Nephron (organoid): ENCODE data around the gene PRL.

Experiments
- H3K27ac Mint-ChIP-seq, 3 experiments: 2 replicates each; pipeline ENCODE4 v1.8.0; 2020; ENCODE audit warnings: mixed read lengths in 3 of 3, mild to moderate bottlenecking in 2 of 3, moderate library complexity in 1 of 3
- H3K27me3 Mint-ChIP-seq: 2 replicates; pipeline ENCODE4 v1.8.0; 2021; ENCODE audit warnings: low read depth, mild to moderate bottlenecking, moderate library complexity, mixed read lengths
- H3K36me3 Mint-ChIP-seq: 2 replicates; pipeline ENCODE4 v1.8.0; 2020; ENCODE audit warnings: low read depth, mixed read lengths
- H3K4me1 Mint-ChIP-seq: 2 replicates; pipeline ENCODE4 v1.8.0; 2020; ENCODE audit warnings: mixed read lengths
- H3K4me3 Mint-ChIP-seq, 3 experiments: 2 replicates each; pipeline ENCODE4 v1.8.0; 2020; ENCODE audit warnings: mild to moderate bottlenecking in 3 of 3, mixed read lengths in 3 of 3, moderate library complexity in 2 of 3
- H3K9me3 Mint-ChIP-seq: 2 replicates; pipeline ENCODE4 v1.8.0; 2020; ENCODE audit warnings: mixed read lengths
- CTCF ChIP-seq, 3 experiments: fragments of 200-600 bp; sonication (generic); IDR thresholded peaks; one replicate each; pipeline ENCODE4 v1.5.0; 2021; ENCODE audit warnings: antibody characterized with exemption in 3 of 3; ENCODE audit not compliant: unreplicated experiment in 3 of 3

The PRL gene

GRCh38 chr6:22306741-22307466 lies 10.1 kb upstream of the PRL start:
- peaks cover 25% of the 10 kb centered on the region for H3K36me3 Mint-ChIP-seq
- H3K4me1 Mint-ChIP-seq: peaks cover 11% of the 10 kb centered on the region
- H3K27me3 Mint-ChIP-seq: no peaks in the 10 kb centered on the region
- H3K4me3 Mint-ChIP-seq: no peak overlapping the region
- TF ChIP-seq CTCF (IDR thresholded peaks at IDR 0.05; ENCODE audit: unreplicated experiment in 3 of 3): no peak
- H3K9me3 Mint-ChIP-seq: peaks cover 34% of the 10 kb centered on the region
- H3K27ac Mint-ChIP-seq: peak overlapping the region; percentile 46 to 71 (median 53)

DNA sequence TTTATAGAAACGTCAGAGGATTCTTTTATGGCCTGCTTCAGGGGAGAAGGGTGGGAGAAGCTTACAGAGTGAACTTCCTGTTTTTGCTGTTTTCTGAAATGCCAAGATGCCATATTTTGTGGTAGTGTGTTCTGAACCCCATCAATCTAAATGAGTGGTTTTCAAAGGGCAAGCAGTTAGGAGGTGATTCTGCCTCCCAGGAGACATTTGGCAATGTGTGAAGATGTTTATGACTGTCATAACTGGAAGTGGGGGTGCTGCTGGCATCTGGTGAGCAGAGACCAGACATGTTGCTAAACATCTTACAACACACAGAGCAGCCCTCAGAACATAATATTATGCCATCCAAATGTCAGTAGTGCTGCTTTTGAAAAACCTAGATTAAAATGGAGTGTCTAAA lies 6.0 kb upstream of the PRL start:
- Mint-ChIP-seq H3K4me1 (peaks cover 21% of the 10 kb centered on the region), H3K27me3 (no peaks in the 10 kb centered on the region), H3K4me3 (no peak overlapping the region), H3K9me3 (peaks cover 8% of the 10 kb centered on the region), H3K36me3 (no peaks in the 10 kb centered on the region), H3K27ac (no peak overlapping the region)
- no peak for TF ChIP-seq CTCF (IDR thresholded peaks at IDR 0.05; ENCODE audit: unreplicated experiment in 3 of 3)

DNA sequence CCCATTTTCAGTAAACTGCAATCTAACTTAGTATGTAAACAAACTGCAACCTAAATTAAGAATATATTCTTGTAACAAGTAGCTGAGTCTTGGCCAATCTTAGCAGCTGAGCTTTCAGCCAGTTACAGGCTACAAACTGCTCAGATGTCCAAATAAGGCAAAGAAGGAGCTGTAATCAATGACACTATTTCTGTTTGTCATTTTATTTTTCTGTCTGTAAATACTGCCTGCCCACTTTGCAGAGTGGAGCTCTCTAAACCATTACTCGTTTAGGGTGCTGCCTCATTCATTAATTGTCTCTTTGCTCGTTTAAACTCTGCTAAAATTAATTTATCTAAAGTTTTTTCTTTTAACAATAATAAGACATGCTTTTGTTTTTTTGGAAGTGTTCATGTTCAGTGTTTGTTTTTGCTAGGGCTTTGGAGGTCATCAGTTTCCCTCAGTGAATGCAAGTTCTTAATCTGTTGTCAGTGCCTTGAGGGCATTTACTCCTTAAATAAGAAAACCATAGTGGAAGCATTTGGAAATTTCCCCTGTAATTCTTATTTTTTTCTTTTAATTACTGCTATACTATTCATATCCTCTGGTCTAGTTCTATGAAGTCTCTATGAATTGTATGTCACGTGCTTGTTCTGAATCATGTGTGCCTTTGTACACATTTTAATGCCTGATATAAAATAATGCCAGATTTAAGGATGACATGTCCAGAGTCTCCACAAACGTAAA lies 3.6 kb upstream of the PRL start:
- no peaks in the 10 kb centered on the region for H3K36me3 Mint-ChIP-seq
- TF ChIP-seq CTCF (IDR thresholded peaks at IDR 0.05; ENCODE audit: unreplicated experiment in 3 of 3): no peak
- no peaks in the 10 kb centered on the region for H3K9me3 Mint-ChIP-seq
- peaks cover 17% of the 10 kb centered on the region for H3K4me1 Mint-ChIP-seq
- H3K4me3 Mint-ChIP-seq: no peak overlapping the region
- no peaks in the 10 kb centered on the region for H3K27me3 Mint-ChIP-seq
- no peak overlapping the region for H3K27ac Mint-ChIP-seq

- TF ChIP-seq CTCF (IDR thresholded peaks at IDR 0.05; ENCODE audit: unreplicated experiment in 3 of 3): no peak
- H3K27ac Mint-ChIP-seq: no peak overlapping the region
- H3K9me3 Mint-ChIP-seq: no peaks in the 10 kb centered on the region
- H3K4me1 Mint-ChIP-seq: peaks cover 33% of the 10 kb centered on the region
- no peaks in the 10 kb centered on the region for H3K36me3 Mint-ChIP-seq
- no peak overlapping the region for H3K4me3 Mint-ChIP-seq
- H3K27me3 Mint-ChIP-seq: no peaks in the 10 kb centered on the region
Observed at GRCh38 chr6:22298475-22298890, 1.6 kb upstream of the PRL start.

GRCh38 chr6:22296067-22296466 lies 769 bp downstream of the PRL start:
- H3K4me1 Mint-ChIP-seq: peaks cover 49% of the 10 kb centered on the region
- H3K4me3 Mint-ChIP-seq: no peak overlapping the region
- no peaks in the 10 kb centered on the region for H3K36me3 Mint-ChIP-seq
- TF ChIP-seq CTCF (IDR thresholded peaks at IDR 0.05; ENCODE audit: unreplicated experiment in 3 of 3): no peak
- H3K27ac Mint-ChIP-seq: no peak overlapping the region
- no peaks in the 10 kb centered on the region for H3K27me3 Mint-ChIP-seq
- H3K9me3 Mint-ChIP-seq: no peaks in the 10 kb centered on the region
